NOMO-1 treated with DMSO at 0.1 percent for 48 hours (cell line): ENCODE measurements around the gene OR2AK2.
"Not testable (repeated sequence)": the region's sequence is repeated elsewhere in the genome, so short reads cannot be mapped to it uniquely, and the experiment has no call there.

Experiments
- DNase-seq: peaks from one replicate; lab custom pipeline; 2025; ENCODE audit not compliant: unreplicated experiment; lab: John Stamatoyannopoulos, UW

The OR2AK2 gene, protein sequence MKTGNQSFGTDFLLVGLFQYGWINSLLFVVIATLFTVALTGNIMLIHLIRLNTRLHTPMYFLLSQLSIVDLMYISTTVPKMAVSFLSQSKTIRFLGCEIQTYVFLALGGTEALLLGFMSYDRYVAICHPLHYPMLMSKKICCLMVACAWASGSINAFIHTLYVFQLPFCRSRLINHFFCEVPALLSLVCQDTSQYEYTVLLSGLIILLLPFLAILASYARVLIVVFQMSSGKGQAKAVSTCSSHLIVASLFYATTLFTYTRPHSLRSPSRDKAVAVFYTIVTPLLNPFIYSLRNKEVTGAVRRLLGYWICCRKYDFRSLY

DNA sequence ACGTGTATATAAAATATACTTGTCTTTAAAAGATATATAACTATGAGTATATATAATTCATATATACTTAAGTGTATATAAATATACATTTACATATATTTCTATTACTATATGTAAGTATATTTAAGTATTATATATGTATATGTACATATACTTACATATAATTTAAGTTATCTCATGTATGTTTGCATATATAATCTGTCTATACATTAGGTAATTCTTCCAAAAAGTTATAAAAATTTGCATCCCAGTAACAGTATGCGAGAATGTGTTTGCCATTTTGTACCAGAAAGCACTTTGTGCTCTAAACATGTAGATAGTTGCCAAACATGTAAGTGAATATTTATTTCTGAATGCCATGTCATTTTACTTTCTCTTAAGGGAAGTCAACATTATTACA lies at the start of gene OR2AK2:
Gene OR2AK2, plus strand, starts transcription at position 301 of the 400 bp plus-strand sequence. CDS start 144 bp downstream, outside the sequence.
- no peak for DNase-seq

DNA sequence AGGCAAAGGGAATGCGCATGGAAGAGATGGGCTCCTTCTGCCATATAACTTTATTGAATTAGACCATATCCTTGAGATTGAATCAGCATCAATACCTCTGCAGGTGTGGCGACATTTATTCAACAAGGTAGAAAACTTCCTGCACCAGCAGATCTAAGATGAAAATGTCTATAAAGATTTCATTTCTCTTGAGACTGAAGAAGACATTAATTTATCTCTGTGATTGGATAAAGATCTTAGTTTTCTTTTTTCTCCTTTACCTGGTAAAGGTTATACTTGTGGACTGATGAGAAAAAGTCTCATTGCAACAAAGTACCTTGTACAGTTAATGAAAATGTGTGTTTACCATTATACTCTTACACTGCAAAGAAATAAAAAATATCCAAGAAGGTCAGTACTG lies 45.1 kb upstream of the OR2AK2 start, which contains the start of gene OR2T8:
Gene OR2T8, plus strand, starts transcription at position 301 of the 400 bp plus-strand sequence. CDS start 766 bp downstream, outside the sequence.
- no peak for DNase-seq

DNA sequence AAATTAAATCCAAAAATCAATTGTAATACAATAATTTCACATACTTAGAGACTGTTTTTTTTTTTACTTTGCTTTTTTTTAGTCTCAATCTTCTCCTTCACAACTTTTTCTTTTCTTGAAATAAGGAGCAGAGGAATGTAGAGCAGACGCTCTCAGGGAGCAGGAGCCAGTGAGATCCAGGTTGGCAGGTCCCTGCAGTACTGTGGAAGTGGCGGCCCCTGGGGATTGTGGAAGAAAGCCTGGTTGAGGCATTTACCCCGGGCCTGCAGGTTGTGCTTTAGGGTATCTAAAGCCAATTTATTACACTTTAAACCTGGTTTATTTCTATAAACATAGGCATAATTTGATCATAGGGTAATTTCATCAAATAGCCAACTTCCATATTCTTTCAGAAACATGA lies 41.1 kb upstream of the OR2AK2 start:
- DNase-seq: no peak

DNA sequence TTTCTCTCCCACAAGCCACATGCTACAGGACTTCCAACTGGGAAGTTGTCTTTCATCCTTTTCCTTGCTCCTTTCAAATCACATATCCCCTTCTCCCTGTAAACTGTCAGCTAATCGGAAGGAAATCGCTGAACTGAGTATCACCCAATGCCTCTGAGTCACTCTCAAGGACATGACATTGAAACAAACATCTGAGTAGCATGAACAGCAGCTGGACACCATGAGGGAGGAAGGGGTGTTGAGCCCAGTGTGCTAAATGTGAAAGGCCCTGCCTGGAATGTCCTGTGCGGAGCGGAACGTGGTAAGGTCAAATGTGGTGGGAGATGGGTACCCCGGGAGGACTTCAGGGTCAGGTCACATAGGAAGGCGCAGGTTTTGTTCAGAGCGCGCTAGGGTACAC lies 40.2 kb upstream of the OR2AK2 start, which contains the start of gene OR2AJ1:
Gene OR2AJ1, plus strand, starts transcription at position 22 of the 400 bp plus-strand sequence. CDS start 8,880 bp downstream, outside the sequence.
- DNase-seq: no peak

DNA sequence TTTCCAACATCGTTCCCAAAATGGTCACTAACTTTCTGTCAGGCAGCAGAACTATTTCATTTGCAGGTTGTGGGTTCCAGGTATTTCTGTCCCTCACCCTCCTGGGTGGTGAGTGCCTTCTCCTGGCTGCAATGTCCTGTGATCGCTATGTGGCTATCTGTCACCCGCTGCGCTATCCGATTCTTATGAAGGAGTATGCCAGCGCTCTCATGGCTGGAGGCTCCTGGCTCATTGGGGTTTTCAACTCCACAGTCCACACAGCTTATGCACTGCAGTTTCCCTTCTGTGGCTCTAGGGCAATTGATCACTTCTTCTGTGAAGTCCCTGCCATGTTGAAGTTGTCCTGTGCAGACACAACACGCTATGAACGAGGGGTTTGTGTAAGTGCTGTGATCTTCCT lies 31.0 kb upstream of the OR2AK2 start:
- no peak for DNase-seq

DNA sequence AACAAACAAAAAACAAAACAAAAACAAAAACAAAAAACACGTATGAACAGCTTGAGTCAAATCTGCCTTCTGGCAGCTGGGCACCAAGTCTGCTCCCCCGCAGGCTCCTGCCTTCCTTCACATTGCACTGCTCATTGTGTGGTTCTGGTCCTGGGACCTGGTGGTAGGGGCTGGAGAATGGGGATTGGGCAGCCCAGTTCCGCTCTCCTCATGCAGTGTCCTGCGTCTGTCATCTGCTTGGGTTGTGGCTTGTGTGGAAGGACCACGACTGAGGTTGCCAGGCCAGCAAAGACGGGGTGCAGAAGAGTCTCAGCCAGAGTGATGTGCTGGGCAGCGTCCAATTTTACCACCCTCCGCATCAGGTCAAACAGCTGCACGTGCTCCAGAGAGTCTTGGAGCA lies 29.3 kb upstream of the OR2AK2 start:
- no peak for DNase-seq

DNA sequence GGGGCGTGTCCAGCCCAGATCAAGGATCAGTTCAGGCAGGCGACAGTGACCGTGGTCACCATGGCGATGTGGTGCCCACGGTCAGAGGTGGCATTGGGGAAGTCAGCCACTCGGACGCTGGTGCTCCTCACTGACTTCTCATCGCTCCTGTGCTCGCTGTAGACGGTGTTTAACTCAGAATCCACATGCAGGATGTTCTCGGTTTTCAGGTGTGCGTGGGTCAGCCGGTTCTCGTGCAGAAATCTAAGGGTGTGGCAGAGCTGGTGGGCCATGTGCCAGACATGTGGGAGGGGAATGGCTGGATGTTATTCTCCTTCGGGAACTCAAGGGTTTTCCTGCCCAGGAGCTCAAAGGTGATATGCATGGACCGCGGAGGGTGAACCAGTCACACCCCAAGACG lies 28.6 kb upstream of the OR2AK2 start:
- DNase-seq: no peak

DNA sequence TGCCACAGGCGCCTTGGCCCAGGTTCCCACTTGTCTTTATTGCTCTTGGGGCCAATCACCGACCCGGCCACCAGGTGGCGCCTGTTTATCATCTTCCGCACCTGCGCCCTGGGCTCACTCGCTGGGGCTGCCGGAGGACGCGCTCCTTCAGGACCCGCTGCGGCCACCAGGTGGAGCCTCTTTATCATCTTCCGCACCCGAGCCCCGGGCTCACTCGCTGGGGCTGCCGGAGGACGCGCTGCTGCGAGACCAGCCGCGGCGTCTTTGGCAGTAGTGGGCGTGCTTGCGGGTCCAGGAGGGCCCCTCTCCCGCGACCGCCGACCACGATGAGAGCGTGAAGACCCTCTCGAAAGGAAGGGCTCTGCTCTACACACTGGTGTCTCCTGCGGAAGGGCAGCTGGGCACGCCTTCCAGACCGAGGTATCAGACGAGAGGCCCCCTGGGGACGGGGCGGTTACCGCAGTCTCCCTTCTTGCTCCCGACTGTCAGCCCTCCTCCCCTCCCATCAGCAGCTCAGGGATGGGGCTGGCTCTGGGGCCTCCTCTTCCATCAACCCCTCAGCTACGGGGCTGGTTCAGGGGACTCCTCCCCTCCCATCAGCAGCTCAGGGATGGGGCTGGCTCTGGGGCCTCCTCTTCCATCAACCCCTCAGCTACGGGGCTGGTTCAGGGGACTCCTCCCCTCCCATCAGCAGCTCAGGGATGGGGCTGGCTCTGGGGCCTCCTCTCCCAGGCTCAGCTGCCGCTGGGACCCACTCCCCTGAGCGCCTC lies 27.9 kb upstream of the OR2AK2 start:
- DNase-seq: not testable (repeated sequence)

DNA sequence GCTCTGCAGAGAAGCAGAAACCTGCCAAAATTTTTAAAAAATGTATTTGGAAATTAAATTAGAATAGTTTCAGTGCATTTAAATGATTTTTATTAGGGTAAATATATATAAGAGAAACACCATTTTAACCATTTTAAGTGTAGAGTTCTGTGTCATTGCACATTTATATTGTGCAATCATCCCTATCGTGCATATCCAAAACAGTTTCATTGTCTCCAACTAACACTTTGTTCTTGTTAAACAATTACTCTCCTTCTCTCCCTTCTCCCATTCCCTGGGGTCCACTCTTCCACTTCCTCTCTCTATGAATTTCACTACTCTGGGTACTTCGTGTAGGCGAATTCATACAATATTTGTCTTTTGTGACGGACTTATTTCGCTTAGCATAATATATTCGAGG lies 22.4 kb upstream of the OR2AK2 start:
- no peak for DNase-seq

DNA sequence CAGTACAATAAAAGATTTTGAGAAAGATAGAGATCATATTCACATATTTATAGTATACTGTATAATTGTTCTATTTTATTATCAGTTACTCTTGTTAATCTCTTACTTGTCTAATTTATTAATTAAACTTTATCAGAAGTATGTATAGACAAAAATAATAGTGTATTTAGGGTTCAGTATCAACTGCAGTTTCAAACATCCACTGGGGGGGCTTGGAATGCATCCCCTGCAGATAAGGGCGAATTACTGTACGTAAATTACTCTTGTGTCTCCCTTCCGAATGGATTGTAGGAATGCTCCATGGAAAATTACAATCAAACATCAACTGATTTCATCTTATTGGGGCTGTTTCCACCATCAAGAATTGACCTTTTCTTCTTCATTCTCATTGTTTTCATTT lies 16.5 kb upstream of the OR2AK2 start, which contains the start of gene OR2L8:
Gene OR2L8, plus strand, starts transcription at position 301 of the 400 bp plus-strand sequence. Its CDS starts 0 bp downstream, at position 301.
- no peak for DNase-seq

DNA sequence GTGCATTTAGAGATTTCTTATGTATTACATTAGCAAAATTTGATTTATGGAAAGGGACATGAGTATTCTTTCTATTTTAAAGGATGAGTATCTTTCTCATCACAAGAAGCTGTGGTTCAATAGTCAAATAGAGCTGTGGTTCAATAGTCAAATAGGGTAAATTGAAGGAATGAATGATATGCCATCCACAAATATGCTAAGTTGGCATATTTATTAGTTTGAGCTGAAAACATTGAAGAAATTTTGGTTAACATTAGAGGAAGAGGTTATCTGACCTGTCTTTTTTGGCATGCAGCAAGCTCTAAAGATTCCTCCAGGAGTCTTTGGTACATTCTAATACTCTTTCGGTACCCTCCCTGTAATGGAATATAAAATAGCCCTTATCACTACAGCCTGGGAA lies 11.6 kb upstream of the OR2AK2 start:
- DNase-seq: no peak

DNA sequence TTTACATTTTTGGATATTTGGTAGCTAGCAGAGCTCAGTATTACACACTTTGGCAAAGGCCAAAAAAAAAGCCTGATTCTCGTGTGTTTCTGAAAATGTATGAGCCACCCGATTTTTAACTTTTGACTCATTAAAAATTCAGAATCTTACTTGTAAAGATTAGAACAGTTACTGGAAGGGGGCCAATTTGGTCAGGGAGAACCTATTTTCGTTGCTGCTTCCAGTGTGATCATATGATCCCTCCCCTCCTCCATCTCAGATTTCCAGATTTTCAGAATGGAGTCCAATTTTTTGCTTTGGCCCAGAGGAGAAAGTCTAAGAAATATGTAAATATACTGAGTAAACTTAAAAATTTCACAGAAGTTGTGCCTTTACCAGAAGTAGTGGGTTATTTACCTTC lies 3.2 kb upstream of the OR2AK2 start:
- DNase-seq: no peak

DNA sequence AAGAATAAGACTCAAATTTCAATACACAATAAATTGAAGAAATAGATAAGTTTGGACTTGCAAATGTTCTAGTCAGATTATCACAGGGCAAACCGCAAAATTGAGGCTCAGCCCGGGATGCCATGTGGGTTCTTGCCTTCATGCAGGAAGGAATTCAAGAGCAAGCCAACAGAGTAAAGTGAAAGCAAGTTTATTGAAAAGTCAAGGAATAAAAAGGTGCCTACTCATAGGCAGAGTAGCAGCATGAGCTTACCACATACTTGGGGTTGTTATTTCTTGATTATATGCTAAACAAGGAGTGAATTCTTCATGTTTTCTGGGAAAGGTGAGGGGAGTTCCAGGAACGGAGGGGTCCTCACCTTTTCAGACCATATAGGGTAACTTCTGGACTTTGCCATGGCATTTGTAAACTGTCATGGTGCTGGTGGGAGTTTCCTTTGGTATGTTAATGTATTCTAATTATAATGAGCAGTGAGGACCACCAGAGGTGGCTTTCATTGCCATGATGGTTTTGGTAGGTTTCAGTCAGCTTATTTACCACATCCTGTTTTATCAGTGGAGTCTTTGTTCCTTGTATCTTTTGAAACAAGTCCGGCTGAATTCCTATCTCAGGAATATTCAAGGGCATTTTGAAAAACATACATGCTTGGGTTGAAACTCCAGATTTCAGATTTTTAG lies 2.0 kb upstream of the OR2AK2 start:
- DNase-seq: no peak

DNA sequence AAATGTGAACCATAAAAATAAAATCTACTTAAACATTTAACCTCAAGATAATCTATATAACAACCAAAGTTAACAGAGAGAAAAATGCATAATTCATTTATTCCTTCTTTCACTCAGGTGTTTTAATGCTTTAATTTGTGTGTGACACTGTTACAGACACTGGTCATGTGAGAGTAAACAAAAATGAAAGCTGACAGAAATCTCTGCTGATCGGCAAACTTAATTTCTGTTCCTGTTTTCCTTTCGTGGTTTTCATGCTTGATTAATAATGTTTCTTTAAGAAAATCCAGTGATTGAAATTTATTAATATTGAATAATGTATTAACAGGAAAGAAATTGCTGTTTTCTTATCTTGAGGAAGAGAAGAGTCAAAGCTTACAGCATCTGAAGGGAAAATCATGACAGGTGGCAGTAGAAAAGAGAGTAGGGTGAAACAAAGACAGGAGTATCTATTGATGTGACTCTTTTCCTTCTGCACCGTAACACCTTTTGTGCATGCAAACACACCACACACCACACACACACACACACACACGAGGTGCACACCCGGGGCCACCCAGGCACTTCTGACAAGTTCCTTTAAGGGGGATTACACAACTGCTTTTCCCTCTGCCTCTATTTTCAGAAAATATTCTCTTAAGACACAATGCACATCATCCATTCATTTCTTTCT lies 1.6 kb downstream of the OR2AK2 start:
- DNase-seq: no peak

DNA sequence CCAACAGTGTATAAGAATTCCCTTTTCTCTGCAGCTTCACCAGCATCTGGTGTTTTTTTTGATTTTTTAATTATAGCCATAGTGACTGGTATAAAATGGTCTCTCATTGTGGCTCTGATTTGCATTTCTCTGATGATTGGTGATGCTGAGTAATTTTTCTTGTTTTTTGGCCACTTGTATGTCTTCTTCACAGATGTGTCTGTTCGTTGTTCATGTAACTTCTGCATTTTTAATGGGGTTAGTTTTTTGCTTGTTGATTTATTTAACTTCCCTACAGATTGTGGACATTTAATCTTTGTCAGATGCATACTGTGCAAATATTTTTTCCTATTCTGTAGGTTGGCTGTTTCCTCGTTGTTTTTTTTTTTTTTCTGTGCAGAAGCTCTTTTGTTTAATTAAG lies 28.0 kb downstream of the OR2AK2 start:
- DNase-seq: no peak

DNA sequence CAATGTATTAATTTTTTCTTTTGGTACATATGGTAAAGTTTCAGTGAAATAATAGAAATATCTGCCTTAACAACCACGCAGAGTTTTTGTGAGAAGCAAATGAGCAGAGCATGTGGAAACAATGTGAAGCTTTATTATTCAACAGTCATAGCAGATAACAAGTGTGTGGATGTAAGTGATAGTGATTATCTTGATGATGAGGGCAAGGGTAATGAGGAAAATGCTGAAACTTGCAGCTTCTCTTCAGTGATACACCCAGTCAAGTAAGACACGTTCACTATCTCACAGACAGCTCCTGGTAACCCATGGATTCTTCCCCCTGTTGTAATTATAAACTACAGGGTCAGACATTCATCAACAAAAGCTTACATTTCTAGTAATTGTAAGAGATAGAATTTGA lies 33.8 kb downstream of the OR2AK2 start:
- DNase-seq: no peak

DNA sequence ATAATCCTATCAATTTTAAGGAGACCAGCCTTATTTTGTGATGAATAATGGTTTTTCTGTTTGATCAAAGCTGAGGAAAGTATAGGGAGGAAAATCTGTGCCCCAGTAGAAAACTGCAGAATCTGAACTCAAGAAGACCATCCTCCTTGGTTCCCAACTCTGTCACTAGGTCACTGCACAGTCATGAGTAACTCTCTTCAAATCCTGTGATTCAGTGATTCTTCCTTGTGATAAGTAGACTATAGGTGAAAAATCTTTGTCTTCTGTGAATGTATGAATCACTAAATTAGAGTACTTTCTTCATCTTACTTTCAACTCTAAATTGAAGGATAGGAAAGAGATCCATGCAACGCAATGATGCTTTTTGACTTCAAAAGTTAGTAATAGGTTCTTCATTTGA lies 35.1 kb downstream of the OR2AK2 start:
- no peak for DNase-seq

DNA sequence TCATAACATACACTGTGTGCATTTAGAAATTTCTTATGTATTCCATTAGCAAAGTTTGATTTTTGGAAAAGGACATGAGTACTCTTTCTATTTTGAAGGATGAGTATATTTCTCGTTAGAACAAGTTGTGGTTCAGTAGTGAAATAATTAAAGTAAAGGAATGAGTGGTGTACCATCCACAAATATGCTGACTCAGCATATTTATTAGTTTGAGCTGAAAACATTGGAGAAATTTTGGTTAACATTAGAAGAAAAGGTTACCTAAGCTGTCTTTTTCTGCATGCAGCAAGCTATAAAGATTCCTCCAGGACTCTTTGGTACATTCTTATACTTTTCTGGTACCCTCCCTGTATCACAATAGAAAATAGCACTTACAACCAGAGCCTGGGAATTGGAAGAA lies 42.7 kb downstream of the OR2AK2 start:
- no peak for DNase-seq

DNA sequence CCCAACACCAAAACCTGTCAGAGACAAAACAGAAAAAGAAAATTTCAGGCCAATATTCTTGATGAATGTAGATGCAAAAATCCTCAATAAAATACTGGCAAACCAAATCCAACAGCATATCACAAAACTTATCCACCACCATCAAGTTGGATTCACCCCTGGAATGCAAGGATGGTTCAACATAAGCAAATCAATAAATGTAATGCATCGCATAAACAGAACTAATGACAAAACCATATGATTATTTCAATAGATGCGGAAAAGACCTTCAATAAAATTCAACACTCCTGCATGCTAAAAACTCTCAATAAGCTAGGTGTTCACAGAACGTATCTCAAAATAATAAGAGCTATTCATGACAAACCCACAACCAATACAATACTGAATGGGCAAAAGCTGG lies 44.6 kb downstream of the OR2AK2 start:
- no peak for DNase-seq

DNA sequence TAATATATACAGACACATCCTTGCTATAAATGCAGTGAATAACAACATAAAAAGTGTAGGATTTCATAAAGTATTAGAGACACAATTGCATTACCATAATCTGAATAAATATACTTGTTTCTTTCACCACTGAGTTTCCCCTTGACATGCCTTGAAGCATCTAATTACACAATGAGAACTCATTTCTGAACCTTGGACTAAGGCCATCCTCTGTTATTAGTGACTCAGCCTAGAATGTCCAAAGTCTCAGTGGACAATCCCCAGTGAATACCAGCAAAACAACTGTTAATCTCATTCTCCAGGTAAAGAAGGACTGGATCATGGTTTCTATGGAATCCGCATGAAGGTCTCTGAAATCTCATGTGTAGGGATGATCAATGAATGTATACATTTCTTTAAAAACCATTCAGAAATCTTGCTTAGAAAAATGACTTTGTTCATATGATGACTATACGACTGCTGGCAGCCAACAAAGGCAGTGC lies 48.2 kb downstream of the OR2AK2 start, which contains the start of gene OR2L5:
Gene OR2L5, plus strand, starts transcription at position 432 of the 482 bp plus-strand sequence. CDS start 8,288 bp downstream, outside the sequence.
- no peak for DNase-seq

DNA sequence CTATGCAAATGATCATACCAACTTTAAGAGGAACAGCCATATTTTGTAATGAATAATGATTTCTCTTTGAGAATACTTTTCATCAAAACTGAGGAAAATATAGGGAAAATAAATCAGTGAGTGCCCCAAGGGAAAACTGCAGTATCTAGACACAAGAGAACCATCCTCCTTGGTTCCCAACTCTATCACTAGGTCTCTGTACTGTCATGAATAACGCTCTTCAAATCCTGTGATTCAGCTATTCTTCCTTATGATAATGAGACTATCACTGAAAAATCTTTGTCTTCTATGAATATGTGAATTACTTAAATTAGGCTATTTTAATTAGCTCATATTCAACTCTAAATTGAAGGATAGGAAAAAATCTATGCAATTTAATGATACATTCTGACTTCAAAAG lies 50.8 kb downstream of the OR2AK2 start:
- no peak for DNase-seq
